KG1 (cell line): ENCODE results near the gene CUX1.

Source experiments
- DNase-seq: peaks from one replicate; lab custom pipeline; 2025; lab: John Stamatoyannopoulos, UW

CUX1 gene

DNA sequence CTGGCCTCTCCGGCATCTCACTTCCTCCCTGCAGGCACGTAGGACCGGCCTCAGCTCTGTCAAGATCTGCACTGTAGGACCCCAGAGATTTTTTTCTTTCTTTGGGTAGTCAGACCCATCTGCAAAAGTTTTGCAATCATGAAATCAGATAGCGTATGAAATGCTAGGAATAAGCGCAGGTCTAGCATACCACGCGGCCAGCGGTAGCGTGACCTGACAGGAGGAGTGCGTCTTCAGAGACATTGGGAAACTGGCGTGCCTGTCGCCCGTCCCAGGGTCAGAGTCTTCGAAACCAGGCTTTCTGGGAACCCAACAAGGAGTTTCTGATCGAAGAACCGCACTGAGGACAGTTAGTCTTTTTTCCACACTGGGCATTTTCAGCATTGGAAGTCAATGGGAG is 368.4 kb downstream of the CUX1 start:
- no peak for DNase-seq

DNA sequence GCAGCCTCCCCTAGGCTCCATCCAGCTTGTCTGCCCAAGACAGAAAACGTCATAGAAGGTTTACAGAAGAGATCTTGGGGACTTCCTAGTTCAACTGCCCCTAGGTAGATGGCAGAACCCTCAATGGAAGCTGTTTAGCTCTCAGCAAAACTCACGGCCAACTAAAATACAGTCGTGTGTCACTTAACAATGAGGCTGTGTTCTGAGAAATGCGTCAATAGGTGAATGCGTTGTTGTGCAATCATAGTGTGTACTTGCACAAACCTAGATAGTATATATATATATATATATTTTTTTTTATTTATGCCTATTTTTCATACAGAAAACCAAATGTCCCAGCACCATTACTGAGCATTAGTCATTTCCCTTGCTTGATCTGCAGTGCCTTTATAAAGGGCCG is 368.9 kb downstream of the CUX1 start:
- no peak for DNase-seq

GRCh38 chr7:102188746-102189145 is 371.3 kb downstream of the CUX1 start:
- DNase-seq = no peak

- no peak for DNase-seq
Measured at GRCh38 chr7:102189756-102190155, 372.3 kb downstream of the CUX1 start.

DNA sequence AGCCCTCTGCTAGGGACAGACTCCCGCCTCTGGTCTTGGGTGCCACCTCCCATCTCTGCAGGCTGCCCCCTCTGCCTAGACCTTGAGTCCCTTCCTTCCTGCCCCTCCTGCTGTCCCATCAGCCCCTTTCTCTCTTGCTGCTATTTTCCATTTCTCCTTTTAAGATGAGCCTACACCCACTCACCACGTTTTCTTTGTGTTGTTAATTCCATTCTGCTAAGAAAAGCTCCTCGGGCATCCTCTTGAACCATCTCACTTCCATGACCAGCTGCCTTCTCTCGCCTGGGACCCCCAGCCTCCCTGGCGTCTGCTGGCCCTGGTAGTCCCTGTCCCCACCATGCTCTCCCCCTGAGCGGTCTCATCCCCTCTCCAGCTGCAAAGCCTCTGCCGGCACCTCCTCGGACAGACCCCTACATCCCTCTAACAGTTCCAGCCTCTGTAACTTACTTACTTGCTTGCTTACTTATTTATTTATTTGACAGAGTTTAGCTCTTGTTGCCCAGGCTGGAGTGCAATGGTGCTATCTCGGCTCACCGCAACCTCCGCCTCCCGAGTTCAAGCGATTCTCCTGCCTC is 373.4 kb downstream of the CUX1 start:
- DNase-seq = no peak

DNA sequence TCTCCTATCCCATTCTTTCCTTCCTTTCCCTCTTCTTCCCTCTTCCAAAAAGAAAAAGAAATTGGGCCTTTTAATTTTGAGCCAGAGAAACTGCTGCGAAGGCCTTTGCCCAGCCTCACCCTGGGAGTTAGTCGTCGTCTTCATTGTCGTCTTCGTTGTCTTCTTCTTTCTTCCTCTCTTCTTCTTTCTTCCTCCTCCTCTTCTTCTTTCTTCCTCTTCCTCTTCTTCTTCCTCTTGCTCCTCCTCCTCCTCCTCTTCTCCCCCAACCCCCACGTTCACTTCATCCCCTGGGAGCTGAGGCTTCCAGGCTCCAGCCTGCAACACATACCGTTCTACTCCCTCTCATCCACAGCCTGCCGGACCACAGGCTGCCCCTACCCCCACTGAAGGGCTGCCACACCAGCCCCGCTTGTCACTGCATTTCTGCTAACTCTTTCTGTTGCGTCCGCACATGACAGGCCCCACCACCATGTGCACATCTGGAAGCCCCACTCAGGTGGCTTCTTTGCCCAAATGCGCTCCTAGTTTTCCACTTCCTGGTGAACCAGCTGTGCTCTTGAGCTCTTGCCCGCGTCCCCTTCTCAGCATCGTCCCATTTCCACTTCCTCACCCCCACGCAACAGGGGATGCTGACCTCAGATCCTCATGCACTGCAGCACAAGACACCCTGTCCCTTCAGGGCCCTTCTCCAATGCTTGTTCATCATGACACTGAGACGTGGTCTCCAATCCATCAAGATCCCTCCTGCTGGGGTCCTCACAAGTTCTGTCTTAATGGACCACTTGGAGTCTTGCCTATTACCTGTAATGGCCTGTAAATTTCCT is 374.3 kb downstream of the CUX1 start:
- no peak for DNase-seq

- DNase-seq = no peak
Measured at GRCh38 chr7:102192790-102193189, 375.4 kb downstream of the CUX1 start.

DNA sequence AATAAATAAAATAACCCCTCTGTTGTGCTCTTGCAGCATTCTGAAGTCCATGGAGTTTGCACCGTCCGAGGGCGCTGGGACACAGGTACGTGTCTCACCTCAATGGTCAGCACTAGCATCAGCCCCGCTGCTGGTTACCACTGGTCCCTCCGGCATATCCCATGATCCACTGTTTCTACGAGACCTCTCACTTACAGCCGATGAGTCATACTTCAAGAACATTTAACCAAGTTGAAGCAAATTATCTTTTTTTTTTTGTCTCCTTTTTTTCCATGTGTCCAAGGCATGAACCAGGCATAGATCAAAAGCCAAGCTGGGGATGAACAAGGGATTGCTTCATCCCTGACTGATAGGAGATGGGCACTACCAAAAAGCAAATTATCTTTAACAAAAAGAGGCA is 376.4 kb downstream of the CUX1 start:
- DNase-seq = no peak

- DNase-seq = no peak
Measured at GRCh38 chr7:102195361-102195760, 377.9 kb downstream of the CUX1 start.

DNA sequence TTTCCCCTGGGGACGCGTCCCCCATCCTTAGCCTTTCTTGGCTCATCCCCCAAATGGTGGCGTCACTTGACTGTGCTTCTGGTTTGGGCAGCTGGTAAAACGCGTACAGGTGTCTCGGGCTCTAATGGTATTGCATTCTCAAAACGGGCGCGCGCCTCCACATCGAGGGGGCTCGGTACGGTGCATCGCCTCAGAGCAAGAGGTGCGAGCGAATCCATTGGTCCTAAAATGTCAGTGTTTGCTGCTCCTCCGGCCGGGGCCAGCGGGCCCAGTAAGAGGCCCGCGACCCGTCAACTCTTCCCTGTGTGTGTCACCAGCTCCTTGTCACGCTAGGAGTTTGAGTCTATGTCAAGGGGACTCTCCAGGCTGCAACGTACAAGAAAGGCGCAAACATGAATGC is 378.6 kb downstream of the CUX1 start:
- DNase-seq = no peak

DNA sequence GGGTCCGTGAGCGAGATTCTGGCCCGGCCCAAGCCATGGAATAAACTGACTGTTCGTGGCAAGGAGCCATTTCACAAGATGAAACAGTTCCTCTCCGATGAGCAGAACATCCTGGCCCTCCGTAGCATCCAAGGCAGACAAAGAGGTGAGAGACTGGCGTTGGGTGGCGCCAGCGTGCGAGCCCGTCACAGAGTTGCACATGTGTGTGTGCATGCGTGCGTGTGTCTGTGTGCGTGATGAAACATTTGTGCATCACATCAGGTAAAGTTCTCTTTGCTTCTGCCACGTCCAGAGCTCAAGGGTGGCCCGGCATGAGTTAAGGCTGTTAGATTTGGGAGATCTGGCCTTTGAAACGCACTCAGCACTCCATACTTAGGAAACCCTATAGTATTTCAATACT is 379.7 kb downstream of the CUX1 start:
- no peak for DNase-seq

DNA sequence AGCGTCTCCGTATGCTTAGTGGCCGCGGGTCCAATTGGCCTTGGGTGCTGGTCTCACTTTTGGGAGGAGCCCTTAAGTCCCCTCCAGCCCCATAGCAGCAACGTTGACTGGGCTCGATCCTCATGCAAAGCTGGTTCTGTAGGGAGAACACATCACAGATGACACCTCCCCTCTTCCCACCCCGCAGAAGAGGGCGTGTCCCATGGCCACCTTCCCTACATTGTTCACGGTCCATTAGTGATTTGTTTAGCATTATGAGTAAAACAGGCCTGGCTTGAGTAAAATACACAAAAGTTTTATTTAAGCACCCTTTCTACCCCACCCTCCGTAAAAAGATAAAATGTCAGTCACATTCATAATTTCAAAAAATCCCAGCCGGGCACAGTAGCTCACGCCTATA is 380.2 kb downstream of the CUX1 start:
- DNase-seq = no peak

DNA sequence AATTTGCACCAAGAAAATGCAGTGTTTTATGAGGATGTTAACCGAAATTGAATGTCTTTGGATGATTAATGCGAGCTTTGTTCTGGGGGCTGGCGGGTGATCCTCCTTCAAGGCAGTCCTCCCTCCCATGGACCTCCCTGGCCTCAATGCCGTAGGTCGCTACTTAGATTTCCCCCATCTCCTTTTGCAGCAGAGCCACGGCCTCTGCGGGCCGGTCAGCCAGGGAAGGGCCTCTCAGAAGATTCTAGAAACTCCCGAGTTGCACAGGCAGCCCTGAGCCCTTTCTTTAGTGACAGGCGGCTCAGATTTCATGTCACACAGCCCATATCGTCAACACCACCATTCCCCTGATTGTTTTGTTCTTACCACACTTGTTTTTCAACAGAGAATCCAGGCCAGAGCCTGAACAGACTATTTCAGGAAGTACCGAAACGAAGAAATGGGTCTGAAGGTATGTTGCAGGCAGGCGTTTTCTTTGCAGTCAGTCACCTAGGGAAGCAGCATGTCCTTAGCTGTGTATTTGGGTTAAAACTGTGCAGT is 381.1 kb downstream of the CUX1 start:
- no peak for DNase-seq

DNA sequence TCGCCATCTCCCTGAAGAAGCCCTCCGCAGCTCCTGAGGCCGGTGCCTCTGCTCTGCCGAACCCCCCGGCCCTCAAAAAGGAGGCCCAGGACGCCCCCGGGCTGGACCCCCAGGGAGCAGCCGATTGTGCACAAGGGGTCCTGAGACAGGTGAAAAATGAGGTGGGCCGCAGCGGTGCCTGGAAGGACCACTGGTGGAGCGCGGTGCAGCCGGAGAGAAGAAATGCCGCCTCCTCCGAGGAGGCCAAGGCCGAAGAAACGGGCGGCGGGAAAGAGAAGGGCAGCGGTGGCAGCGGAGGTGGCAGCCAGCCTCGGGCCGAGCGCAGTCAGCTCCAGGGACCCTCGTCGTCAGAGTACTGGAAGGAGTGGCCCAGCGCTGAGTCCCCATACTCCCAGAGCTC is 384.1 kb downstream of the CUX1 start:
- no peak for DNase-seq

GRCh38 chr7:102202556-102202955 is 385.1 kb downstream of the CUX1 start:
- no peak for DNase-seq

DNA sequence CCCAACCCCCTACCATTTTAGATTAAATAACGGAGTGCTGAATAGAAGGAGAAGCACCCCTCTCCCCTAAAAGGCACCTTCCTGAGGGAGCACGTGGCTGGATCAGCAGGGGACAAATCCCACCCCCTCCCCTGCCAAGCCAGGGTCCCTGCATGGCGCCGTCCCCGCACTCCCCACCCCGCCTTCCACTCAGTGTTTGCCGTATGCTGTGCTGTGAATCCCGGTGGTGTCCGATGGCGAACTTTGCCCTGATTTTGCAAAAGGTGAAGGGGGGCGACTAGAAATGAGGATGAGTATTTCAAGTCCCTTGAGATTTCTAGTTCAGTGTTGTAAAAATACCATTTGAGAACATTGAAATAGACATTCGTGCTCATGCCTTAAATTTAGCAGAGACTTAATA is 385.8 kb downstream of the CUX1 start:
- no peak for DNase-seq

- no peak for DNase-seq
Measured at GRCh38 chr7:102204212-102204611, 386.8 kb downstream of the CUX1 start.

- DNase-seq = no peak
Measured at GRCh38 chr7:102205915-102206314, 388.5 kb downstream of the CUX1 start.

- DNase-seq = no peak
Measured at GRCh38 chr7:102208826-102209225, 391.4 kb downstream of the CUX1 start.

DNA sequence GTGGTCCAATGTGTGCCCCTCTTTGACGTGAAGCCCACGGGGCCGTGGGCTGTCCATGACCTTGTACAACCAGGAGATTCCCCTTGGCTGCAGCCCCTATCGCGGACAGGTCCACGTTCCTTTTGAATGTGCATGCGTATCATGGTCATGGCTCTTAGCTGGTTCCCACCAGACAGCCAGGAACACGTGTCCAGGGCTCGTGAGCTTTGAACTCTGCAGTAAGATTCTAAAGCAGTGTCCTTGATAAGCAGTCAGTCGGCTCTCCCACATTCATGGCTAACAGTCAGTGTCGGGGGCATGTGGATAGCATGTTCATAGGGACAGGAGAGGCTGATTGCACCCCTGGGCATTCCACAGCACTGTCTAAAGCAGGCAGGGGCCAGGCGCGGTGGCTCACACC is 393.4 kb downstream of the CUX1 start:
- DNase-seq = no peak

GRCh38 chr7:102211590-102212550 is 394.4 kb downstream of the CUX1 start:
- no peak for DNase-seq

DNA sequence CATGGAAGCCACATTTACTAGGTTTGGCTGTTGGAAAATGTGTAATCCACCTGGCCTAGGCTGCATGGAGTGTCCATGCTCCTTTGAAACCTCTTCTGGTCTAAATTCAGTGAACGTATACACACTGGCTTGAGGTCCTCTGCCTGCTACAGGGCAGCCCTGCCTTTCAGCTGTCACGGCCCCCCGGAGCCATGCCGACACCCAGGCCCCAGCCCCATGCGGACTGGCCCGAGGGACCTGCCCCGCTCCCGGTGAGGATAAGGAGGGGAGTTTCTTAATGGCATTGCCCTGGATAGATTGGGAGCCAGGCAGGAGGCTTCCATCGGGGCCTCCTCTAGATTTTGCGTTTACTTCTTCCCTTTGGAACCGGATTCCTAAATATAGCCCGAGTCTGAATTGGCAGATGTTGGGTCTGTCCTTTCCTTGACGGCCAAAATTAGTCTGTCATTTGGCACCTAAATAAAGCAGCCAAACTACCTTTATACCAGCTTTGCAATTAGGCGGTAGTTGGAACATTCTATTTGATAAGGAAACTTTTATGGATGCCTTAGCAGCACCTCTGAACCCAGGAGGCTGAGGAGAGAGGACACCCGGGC is 397.1 kb downstream of the CUX1 start:
- no peak for DNase-seq
